HG03457 (cell line): ENCODE measurements around the gene LSP1.
"Not testable (repeated sequence)": the region's sequence is repeated elsewhere in the genome, so short reads cannot be mapped to it uniquely, and the experiment has no call there.

Source experiments
- ATAC-seq: cut with Tn5 transposase; IDR thresholded peaks from one replicate; pipeline ENCODE4 v1.9.1; 2021; ENCODE audit warnings: moderate number of reproducible peaks; ENCODE audit not compliant: unreplicated experiment

The LSP1 gene

DNA sequence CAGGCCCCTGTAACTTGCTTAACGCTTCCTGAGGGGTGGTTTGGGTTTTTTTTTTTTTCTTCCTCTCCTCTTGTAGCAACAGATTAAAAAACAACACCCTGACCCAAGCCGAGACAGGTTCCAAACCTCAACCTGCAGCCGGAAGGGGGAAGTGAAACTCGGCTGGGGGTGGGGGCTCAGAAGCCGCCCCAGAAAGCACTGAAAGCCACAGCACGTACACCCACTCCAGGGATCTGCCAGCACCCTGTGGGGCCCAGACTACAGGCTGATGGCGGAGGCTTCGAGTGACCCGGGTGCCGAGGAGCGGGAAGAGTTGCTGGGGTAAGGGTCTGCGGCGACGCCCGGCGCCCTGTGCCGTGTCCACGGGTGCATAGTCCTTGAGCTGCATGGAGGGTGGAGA lies at the start of gene LSP1:
LSP1 (plus strand) TSS at position 208 of the 400 bp plus-strand sequence; CDS start at position 269, 61 bp downstream.
- peak; percentile 34 for ATAC-seq

- ATAC-seq = no peak
Observed at GRCh38 chr11:1803246-1803645, 49.6 kb upstream of the LSP1 start.

GRCh38 chr11:1803835-1804519 lies 48.9 kb upstream of the LSP1 start:
- not testable (repeated sequence) for ATAC-seq

DNA sequence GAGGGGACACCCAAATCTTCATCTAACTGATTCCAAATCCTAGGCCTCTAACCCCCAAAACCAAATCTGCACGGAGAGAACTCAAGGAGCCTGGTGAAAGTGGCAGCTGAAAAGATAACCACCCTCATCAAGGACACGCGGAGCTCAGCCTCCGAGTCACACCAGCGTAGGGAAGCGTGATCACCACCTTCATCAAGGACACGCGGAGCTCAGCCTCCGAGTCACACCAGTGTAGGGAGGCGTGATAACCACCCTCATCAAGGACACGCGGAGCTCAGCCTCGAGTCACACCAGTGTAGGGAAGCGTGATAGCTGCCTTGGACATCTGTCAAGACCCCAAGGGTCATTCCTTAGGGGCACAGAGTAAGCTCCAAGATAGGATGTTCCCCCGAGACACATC lies 47.4 kb upstream of the LSP1 start:
- no peak for ATAC-seq

DNA sequence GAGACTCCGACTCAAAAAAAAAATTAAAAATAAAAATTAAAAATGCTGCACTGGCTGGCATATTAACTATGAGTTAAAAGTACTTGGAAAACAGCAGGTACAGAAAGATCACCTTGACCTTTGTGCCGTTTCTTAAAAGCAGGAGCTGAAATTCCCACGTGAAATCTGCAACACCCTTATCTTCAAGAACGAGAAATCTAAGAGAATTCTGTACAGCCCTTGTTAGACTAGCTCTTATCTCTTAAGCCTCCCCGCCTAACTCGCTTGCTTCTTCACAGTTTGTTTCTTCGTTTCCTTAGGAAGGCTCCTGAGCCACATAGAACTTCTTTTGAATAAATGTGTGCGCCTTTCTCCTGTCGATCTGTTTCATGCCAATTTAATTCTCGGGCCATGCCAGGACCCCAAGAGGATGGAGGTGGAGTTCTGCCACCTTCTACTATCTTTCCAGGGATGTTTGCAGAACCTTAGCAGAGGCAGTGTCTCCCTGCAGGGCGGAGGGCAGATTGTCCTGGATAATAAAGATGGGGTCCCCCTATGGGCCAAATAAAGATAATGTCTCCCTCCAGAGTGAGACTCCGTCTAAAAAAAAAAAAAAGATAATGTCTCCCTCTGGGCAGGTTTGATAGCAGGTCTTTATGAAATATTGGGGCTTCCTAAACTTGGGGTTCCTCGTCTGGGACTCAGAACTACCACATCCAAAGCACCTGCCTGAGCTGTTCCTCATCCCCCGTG lies 45.5 kb upstream of the LSP1 start:
- ATAC-seq = no peak

DNA sequence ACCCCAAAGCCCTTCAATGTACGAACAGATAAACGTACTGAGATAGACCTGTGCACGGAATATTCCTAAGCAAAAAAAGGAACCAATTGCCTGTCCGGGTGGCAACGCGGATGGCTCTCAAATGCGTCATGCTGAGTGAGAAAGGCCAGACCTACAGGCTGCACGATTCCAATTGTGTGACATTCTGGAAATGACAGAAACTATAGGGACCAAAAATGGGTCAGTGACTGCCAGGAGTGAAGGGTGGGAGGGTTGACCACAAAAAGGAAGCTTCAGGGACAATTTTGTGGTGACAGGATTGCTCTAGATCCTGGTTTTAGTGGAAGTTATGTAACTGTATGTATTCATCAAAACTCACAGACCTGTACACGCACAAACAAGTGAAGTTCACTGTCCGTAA lies 42.1 kb upstream of the LSP1 start:
- no peak for ATAC-seq

DNA sequence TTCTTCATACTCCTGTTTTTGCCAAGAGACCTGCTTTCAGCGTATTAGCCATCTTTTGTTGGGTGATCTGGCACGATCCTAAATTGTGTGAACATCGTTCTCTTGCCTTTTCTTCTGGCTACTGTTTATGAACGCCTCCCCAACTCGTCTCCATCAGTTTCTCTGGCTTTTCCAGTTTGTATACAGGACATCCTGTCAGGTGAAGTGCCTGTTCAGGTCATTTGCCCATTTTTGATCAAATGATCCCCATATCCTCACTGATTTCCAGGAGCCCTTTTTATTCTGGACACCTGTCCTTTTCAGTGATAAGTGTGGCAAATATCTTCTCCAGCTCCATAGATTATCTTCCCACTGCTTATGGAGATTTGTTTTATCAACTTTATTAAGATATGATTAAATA lies 40.6 kb upstream of the LSP1 start:
- ATAC-seq = no peak

DNA sequence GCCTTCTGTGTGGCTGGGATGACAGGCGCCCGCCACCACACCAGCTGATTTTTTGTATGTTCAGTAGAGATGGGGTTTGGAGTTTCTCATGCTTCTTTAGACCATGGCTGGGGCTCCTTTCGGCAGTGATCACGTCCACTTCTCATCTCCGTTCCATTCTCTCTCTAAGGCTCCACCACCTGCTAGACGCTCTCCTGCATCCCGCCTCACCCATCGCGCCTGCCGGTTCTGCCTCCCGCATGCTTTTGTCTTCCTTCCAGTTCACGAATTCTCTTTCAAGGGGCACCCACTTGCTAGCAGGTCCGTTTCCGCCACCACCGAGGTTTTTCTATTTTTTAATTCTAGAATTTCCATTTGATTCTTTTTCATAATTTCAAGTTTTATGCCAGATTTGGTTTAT lies 40.1 kb upstream of the LSP1 start:
- ATAC-seq = no peak

DNA sequence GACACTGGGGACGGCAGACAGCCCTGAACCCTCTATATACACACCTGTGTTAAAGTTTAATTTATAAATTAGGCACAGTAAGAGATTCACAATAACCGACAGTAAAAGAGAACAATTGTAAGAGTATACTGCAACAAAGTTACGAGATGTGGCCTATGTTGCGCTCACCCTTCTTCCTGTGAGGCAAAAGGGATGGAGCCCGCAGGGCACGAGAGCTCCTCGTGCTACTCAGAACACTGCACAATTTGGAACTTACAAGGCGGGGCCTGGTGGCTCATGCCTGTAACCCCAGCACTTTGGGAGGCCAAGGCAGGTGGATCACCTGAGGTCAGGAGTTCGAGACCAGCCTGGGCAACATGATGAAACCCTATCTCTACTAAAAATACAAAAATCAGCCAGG lies 39.5 kb upstream of the LSP1 start:
- not testable (repeated sequence) for ATAC-seq

- ATAC-seq = no peak
Observed at GRCh38 chr11:1814691-1815090, 38.2 kb upstream of the LSP1 start.

GRCh38 chr11:1815311-1815710 lies 37.6 kb upstream of the LSP1 start:
- no peak for ATAC-seq

GRCh38 chr11:1815751-1816150 lies 37.1 kb upstream of the LSP1 start:
- no peak for ATAC-seq

- ATAC-seq = no peak
Observed at GRCh38 chr11:1817000-1817399, 35.9 kb upstream of the LSP1 start.

DNA sequence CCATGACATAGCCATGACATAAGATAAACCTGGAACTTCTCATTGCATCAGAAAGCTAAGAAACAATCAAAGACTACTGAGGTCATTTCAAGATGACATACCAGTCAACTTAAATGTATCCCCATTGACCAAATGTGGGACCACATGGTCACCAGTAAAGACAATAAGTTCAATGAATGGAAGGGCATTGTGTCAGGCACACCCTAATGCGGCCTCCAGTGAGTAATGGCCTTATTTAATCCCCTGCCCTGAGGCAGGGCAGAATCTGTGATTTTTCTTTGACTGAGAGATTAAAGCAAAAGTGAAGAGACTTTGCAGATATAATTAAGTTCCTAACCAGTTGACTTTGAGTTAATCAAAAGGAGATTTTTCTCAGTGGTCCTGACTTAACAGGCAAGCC lies 35.4 kb upstream of the LSP1 start:
- no peak for ATAC-seq

GRCh38 chr11:1819074-1819473 lies 33.8 kb upstream of the LSP1 start:
- ATAC-seq = no peak

DNA sequence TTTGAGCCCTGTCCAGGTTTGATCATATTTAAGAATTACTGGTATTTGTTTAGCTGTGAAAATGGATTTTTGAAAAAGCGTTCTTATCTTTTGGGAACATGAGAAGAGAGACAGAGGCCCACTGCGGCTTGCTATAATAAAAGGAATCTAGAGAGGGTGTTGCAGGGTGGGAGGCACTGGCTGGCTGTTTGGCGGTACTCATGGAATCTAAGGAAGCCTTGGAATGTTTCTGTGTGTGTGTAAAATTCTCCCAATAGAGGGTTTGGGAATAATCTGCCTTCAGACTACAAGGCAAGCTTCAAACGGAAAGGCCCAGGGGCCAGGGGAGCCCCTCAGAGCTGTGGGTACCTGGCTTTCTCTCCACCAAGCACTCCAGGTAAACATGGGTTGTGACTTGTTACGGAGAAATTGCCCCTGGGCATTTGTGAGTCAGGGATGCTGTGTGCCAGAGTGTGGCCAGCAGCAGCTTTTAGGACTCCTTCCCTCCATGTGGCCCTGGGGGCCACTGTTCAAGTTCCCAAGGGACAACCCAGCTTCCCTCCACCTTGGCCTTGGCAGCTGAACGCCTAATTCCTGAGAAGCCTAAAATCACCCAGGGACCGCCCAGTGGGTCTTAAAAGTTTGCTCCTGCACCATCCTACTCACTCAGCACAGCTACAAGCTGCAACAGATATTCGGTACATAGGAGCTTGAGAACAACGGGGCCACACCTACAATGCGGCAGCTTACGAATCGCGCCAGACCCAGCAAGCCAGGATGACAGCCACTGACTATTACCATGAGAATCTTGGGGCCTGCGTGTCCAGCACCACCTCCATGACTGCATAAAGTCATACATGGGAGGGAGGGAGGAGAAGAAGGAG lies 32.2 kb upstream of the LSP1 start:
- ATAC-seq = no peak

GRCh38 chr11:1821562-1821961 lies 31.3 kb upstream of the LSP1 start:
- ATAC-seq = no peak

GRCh38 chr11:1822648-1823375 lies 30.1 kb upstream of the LSP1 start:
- ATAC-seq = no peak

DNA sequence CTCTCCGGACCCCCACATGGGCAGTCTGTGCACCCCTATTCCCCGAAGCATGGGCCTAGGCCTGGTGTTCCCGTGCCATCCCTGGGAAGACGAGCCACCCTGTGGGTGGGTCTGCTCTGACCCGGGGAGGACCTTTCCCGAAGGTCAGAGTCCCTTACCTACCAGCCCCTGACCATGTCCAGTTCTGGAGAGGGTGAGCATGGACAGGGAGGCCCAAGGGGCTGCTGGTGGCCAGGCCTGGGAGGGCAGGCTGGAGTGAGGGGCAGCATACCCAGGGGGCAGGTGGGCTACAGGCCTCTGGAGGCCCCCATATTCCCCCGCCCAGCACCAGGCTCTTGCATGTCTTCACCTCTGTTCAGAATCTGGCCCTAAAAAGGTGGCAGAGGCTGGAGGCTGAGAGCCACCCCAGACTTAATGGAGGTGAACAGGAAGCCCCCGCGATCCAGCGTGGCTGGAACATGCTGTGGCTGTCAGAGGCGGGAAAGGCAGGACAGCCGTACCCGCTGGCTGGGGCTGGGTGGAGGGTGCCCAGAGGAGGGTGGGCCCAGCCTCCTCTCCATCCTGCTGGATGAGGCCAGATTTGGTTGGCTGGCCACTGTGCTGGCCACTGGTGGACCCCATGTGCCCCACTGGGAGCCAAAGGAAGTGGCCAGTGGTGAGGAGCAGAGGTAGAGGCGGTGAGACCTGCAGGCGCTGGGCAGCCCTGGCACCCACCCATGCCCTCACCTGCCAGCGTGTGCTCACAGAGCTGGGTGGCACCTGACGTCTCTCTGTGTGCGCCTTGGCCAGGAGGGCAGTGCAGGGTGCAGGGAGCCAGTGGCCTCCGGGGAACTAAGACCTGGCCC lies 29.3 kb upstream of the LSP1 start:
- ATAC-seq = no peak
